ENCODE measurements around the gene RUFY3. TPM values are rescaled to one million over a fixed set of nuclear protein-coding genes. Genes with fewer than 3 reads are reported as not detected.

RUFY3 gene
- total RNA-seq (2014; rRNA removed; shearing (Covaris generic)): 9.7 and 13.2 TPM in 2 replicates

GRCh38 chr4:70721747-70722146, at the start of gene RUFY3:
Gene RUFY3, plus strand, starts transcription at chr4:70721964. Its CDS starts 610 bp downstream, at chr4:70722574.

GRCh38 chr4:70687821-70688794, 33.7 kb upstream of the RUFY3 start, which contains the start of gene UTP3:
Gene UTP3, plus strand, starts transcription at chr4:70688532. Its CDS starts 146 bp downstream, at chr4:70688678.

GRCh38 chr4:70839589-70840093, 117.9 kb downstream of the RUFY3 start, which contains the start of gene GRSF1:
Gene GRSF1, minus strand, starts transcription at chr4:70839890. Its CDS starts 63 bp downstream, at chr4:70839827.

Small RNA genes within 50 kb of the gene (small RNA-seq; reads per million reads assigned to genes)
- gene RF00026 (not detected), gene RNU6-520P (not detected), gene RNU6-784P (not detected), gene RNU6-891P (not detected)

Other genes with a start within 250 kb of the RUFY3 start
- gene MUC7, start 249.8 kb upstream of the RUFY3 start, total RNA-seq (2014; rRNA removed; shearing (Covaris generic)): not detected in 2 replicates
- not detected in 2 replicates for gene AMTN, start 203.4 kb upstream of the RUFY3 start, total RNA-seq (2014; rRNA removed; shearing (Covaris generic))
- not detected in 2 replicates for gene AMBN, start 129.7 kb upstream of the RUFY3 start, total RNA-seq (2014; rRNA removed; shearing (Covaris generic))
- not detected in 2 replicates for gene ENAM, start 93.2 kb upstream of the RUFY3 start, total RNA-seq (2014; rRNA removed; shearing (Covaris generic))
- not detected in 2 replicates for gene JCHAIN, start 55.5 kb upstream of the RUFY3 start, total RNA-seq (2014; rRNA removed; shearing (Covaris generic))
- gene UTP3, start 33.4 kb upstream of the RUFY3 start, total RNA-seq (2014; rRNA removed; shearing (Covaris generic)): 26.1 and 34.2 TPM in 2 replicates
- gene GRSF1, start 117.9 kb downstream of the RUFY3 start, total RNA-seq (2014; rRNA removed; shearing (Covaris generic)): 49.3 and 57.9 TPM in 2 replicates
- 4.1 and 5.6 TPM in 2 replicates for gene MOB1B, start 180.4 kb downstream of the RUFY3 start, total RNA-seq (2014; rRNA removed; shearing (Covaris generic))

All from A375 (cell line).